Measurements from ENCODE around the gene MACROH2A2.

GRCh38 chr10:70088308-70088698 lies 35.7 kb downstream of the MACROH2A2 start:
- TF ChIP-seq POLR2A (IDR thresholded peaks at IDR 0.05; ENCODE audit: low read depth, low read length) = no peak
- no peak for TF ChIP-seq POLR2AphosphoS5 (IDR thresholded peaks at IDR 0.05; ENCODE audit: low read depth, low read length)
- no peak for TF ChIP-seq TAF1 (IDR thresholded peaks at IDR 0.05; ENCODE audit: borderline replicate concordance, low read depth, low read length)
